HG03460 (cell line): ENCODE data around the gene ZNF124.

ENCODE experiments used
- ATAC-seq: cut with Tn5 transposase; IDR thresholded peaks from one replicate; pipeline ENCODE4 v1.9.1; 2021; ENCODE audit not compliant: unreplicated experiment

Gene ZNF124

DNA sequence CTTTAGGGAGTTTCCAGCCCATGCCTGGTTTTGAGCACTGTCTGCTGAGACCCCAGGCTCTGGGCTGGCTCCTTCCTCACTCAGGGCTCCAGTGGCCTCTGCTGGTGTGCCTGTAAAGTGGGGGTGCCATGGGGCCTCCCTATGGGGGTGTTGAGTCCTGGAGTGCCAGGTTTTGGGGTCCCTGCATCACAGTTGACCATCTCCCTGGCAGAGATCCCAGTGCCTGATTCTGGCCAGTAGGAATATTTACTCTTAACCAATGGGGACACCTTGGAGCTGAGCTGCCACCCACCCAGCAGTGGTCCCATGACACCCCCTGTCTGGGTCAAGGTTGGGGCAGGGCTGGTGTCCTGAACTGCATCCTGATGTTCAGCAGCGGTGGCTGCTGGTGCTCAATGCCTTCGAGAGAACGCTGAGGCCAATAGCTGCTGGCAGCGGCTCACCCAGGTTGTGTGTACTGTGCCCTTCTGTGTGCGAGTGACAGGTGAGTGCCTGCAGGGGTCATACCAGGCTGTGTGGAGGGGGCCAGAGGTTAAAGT lies 58.0 kb downstream of the ZNF124 start:
- no peak for ATAC-seq

DNA sequence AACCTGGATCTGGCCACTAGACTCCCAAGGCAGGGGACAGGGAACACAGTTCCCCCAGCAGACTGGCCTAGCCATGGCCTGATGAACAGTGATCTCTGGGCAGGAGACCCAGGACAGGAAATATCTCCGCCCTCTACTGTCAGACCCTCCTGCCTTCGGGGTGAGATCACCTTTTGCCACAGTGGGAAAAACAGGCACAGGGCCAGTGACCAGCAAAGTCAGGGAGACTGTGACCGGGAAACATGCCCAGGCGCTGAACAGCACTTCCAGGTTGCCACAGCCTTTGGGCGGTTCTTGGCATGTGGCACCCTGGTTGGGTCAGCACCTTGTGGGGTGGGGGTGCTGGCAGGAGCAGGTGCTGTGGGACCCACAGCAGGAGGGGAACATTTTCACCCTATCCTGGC lies 58.7 kb downstream of the ZNF124 start:
- ATAC-seq: no peak

DNA sequence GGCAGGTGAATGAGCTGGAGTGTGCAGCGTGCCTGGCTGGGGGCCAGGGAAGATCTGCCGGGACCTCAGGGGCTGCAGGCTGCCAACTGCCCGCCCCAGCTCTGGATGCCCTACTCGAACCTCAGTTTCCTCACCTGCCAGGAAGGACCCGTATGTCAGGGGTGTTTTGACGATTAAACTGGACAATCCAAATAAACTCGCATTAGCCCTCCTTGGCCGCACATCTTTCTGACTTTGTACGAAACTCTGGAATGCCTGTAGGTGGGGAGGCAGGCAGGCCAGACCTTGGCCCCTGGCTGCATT lies 59.4 kb downstream of the ZNF124 start:
- ATAC-seq: no peak

DNA sequence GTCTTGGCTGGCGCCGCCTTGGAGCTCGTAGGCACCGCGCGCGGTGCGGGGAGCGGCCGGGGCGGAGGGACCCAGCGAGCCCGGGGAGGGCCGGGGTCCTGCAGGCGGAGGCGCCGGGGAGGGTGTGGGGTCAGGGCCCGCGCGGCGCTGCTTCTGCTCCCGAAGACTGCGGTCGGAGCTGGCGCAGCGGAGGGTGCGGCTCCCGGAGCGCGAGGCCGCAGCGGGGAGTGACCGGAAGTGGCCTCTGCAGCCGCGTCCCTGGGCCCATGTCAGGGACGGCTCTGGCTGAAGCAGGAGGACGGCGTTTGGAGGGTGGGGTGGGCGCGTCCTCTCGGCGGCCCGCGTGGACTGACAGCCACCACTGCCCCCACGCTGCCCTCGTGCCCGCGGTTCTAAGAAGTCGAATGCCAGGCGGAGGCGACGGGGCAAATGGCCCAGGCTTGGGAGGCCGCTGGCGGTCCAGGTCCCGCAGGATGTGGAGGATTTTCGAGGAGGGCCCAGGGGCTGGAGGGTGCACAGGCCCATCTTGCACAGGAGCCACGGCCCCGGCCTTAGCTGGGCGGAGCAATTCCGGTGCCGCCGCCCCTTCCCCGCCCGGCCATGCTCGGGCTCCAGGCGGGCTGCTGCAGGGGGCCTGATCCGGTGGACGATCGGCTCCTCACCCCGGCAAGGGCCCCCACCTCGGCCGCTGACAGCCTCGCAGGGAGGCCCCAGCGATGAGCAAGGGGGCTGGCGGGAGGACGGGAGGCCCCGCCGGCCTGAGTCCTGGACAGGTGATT lies 59.9 kb downstream of the ZNF124 start:
- ATAC-seq: no peak

DNA sequence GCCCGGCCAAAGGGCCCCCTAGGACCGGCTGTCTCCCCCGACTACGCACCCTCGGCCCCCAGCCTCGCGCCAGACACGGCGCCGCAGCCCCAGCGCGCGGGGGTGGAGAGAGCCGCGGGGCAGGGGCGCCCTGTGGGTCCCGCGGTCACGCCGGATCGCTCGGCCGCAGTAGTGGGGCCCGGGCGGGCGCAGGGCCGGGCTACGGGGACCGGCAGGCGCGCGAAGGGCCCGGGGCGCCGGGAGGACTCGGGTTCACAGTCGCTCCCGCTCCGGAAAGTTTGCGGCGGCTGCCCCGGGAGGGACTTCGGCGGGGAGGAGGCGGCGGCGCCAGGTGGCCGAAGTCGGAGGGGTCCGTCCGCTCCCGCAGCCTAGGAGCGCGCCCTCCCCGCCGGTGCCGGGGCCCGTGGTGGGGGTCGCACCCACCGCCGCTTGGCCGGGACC lies 60.5 kb downstream of the ZNF124 start:
- ATAC-seq: no peak

DNA sequence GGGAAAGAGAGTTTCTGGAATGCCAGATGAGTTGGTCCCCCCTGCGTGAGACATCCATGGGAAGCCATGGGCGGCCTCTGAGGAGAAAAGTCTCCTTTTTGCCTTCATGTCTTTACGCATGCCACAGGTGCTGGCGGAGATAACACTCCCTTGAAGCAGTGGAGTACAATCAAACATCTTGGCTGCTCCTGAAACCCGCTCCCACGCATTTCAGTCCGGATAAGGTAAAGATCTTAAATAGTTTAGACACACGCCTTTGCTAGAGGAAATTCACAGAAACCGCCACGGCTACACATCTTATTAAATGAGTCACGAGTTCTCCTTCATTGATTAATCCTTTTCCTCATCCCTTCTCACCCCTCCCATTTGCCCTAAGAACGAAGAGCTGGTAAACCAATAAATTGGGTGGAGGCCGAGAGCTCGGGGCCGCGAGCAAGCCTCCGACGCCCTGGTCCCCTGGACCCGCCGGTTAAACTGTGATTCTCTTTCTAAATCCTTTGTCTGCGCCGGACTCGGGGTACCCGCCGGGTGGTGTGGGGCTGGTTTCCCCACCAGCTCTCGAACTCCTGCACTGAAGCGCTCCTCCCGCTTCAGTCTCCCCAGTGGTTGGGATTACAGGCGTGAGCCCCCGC lies 61.1 kb downstream of the ZNF124 start:
- ATAC-seq: no peak

DNA sequence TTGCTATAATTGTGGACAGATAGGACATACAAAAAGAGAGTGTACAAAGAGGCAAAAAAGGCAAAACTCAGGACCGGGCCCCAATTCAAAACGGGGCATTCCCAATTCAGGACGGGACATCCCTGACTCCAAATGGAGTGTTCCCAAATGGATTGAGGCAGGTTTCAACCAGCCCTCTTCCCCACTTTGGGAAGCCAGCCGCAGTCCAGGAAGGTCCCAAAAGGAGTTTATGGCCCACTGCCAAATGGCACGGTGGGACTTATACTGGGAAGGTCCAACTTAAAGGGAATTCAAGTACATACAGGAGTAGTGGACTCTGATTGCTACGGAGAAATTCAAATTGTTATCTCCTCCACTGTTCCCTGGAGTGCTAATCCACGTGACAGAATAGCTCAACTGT lies 64.1 kb downstream of the ZNF124 start:
- no peak for ATAC-seq

DNA sequence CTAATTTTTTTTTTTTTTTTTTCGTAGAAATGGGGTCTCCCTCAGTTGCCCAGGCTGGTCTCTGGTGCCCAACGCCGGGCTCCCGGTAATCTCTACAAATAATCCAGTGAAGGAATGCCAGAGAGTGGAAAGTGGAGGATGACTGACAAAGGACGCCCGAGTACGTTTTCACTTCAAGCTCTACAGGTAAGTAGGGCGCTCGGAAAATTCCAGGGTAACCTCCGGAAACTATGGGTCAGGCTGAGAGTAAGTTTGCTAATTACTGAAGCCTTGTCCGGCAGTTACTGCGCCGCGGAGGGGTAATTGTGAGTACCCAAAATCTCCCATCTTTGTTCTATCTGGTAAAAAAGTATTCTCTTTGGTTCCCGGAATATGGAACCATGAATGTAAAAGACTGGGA lies 65.9 kb downstream of the ZNF124 start:
- ATAC-seq: no peak
